SK-N-SH (cell line): ENCODE measurements around the gene MAN1B1.

Experiments
- CHD2 ChIP-seq: fragments of 150-350 bp; IDR thresholded peaks from 2 replicates; pipeline ENCODE4 v1.6.1; 2018; ENCODE audit warnings: low read length; ENCODE audit not compliant: partially characterized antibody
- CTCF ChIP-seq: fragments of 200-600 bp; sonication (generic); IDR thresholded peaks from 2 replicates; pipeline ENCODE4 v1.6.1; 2017; ENCODE audit warnings: antibody characterized with exemption, mild to moderate bottlenecking, moderate library complexity
- ELF1 ChIP-seq: IDR thresholded peaks from 2 replicates; pipeline ENCODE4 v1.4.0; 2012
- EZH2phosphoT487 ChIP-seq: fragments of 200-600 bp; sonication (generic); IDR thresholded peaks from 2 replicates; pipeline ENCODE4 v1.6.1; 2017; ENCODE audit warnings: low read depth, mixed run types, mild to moderate bottlenecking, antibody characterized with exemption, moderate library complexity, borderline replicate concordance
- FOSL2 ChIP-seq: IDR thresholded peaks from 2 replicates; pipeline ENCODE4 v1.4.0; 2012; ENCODE audit warnings: low read depth, mild to moderate bottlenecking, moderate library complexity, borderline replicate concordance
- GATA2 ChIP-seq: sonication (generic); formaldehyde crosslinking; IDR thresholded peaks from 2 replicates; pipeline ENCODE4 v1.5.0; 2020; ENCODE audit warnings: mild to moderate bottlenecking, missing genetic modification reagents
- MEF2A ChIP-seq: IDR thresholded peaks from 2 replicates; pipeline ENCODE4 v1.4.0; 2012; ENCODE audit warnings: low read depth, borderline replicate concordance
- POLR2AphosphoS5 ChIP-seq: IDR thresholded peaks from 2 replicates; pipeline ENCODE4 v1.6.1; 2012; ENCODE audit warnings: low read depth, low read length
- REST ChIP-seq: IDR thresholded peaks from 2 replicates; pipeline ENCODE4 v1.6.1; 2012; ENCODE audit warnings: mild to moderate bottlenecking, low read depth, low read length, moderate library complexity
- SIN3A ChIP-seq: IDR thresholded peaks from 2 replicates; pipeline ENCODE4 v1.6.1; 2012; ENCODE audit warnings: low read depth, mild to moderate bottlenecking, low read length, moderate library complexity, borderline replicate concordance
- YY1 ChIP-seq: IDR thresholded peaks from 2 replicates; pipeline ENCODE4 v1.4.0; 2012; ENCODE audit warnings: low read depth, mild to moderate bottlenecking
- ZBTB33 ChIP-seq: IDR thresholded peaks from 2 replicates; pipeline ENCODE4 v1.4.0; 2012; ENCODE audit warnings: low read depth, borderline replicate concordance

GRCh38 chr9:137078701-137079400, 7.9 kb upstream of the MAN1B1 start:
- TF ChIP-seq ZBTB33, result no peak
- no peak for TF ChIP-seq FOSL2
- TF ChIP-seq ELF1, result no peak
- TF ChIP-seq REST, result no peak
- TF ChIP-seq CHD2, result no peak
- no peak for TF ChIP-seq EZH2phosphoT487
- TF ChIP-seq CTCF, result no peak
- no peak for TF ChIP-seq YY1
- no peak for TF ChIP-seq MEF2A
- no peak for TF ChIP-seq SIN3A
- no peak for TF ChIP-seq GATA2
- TF ChIP-seq POLR2AphosphoS5, result no peak
